Fibroblast of skin of left biceps (primary cell): ENCODE data around the gene SNRNP25.

Experiments used
- DNase-seq, 2 experiments: peaks; one replicate each; pipeline ENCODE4 v3.0.0-alpha.2; 2013; ENCODE audit warnings: low read depth in 2 of 2

Gene SNRNP25

DNA sequence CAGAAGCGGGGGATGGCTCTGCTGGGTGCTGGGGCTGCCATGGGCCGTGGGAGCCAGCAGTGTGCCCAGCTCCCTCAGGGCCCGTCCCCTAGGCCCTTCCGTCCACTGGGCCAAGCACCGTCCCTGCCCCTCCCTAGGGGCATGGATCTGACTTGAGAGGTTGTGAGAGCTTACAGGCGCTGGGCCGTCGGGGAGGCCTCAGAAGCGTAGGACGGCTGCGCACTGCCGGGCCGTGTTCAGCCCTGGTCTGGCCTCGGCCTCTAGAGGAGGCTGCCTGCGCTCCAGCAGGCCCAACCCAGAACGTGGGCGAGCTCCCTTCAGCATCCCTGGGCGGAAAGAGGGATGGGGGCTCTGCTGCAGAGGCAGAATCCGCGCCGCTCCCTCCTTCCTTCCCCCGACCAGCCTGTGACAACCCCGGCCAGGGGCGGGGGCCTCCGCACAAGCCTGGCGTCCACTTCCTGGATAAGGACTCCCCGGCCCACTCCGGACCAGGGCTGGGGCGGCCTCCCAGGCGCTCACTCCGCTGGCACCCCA is 23.7 kb downstream of the SNRNP25 start:
- DNase-seq: no peak

DNA sequence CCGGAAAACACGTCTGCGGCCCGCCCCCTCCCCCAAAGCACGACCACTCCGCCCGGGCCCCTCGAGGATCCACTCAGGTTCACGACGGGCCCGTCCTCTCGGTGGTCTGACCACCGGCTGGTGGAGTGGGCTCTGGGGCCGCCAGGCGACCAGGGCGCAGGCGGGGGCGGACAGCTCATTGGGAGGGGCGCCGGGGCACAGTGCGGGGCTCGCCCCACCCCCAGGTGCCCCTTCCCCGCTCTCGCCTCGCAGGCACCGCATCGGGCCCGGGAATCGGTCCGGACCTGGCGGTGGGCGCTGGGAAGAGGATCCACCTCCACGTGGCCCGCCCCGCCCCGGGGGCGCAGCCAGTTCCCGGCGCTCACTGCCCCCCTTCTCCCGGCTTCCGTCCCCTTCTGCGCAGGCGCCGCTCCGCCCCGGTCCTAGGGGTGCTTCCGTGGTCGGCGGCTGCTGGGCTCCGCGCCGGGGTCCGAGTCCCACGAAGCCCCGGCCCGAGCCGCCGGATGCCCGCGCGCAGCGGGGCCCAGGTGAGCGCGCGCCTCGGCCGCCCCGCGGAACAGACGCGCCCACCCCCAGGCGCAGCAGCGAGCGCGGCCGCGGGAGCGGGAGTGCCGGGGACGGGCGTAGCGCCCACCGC is 24.3 kb downstream of the SNRNP25 start, which contains the start of gene MPG:
Gene MPG, plus strand, starts transcription at position 419 of the 637 bp plus-strand sequence. Its CDS starts 85 bp downstream, at position 504.
- DNase-seq: peak; percentile 42 to 48

DNA sequence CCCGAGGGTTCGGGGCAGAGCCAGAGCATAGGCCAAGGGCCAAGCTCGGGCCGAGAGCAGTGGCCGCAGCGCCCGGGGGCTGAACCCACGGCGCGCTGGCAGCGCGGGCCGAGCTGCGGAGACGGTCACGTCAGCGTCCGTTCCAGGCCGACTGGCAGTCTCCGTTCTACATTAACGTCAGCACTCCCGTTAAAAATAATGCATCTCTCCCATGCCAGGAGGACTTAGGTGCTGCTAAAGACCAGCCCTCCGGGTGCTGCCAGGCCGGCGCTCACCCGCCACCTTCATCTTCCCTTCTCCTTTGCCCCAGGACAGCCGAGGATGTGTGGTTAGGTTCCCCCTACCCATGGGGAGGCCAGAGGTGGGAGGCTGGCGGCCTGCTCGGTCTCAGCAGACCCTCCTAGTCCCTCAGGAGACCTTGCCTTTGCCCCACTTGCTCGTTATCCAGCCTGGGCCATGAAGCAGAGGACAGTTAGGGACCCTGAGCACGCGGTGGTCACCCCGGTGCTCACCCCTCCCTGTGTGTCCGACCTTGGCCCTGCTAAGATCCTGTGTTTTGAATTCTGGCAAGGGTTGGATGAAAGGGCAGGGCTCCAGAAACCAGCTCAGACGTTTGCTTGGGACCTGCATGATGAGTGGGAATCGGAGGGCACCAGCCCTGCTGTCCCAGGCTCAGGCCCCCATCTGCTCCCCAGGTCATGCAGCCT is 25.0 kb downstream of the SNRNP25 start:
- DNase-seq: no peak

DNA sequence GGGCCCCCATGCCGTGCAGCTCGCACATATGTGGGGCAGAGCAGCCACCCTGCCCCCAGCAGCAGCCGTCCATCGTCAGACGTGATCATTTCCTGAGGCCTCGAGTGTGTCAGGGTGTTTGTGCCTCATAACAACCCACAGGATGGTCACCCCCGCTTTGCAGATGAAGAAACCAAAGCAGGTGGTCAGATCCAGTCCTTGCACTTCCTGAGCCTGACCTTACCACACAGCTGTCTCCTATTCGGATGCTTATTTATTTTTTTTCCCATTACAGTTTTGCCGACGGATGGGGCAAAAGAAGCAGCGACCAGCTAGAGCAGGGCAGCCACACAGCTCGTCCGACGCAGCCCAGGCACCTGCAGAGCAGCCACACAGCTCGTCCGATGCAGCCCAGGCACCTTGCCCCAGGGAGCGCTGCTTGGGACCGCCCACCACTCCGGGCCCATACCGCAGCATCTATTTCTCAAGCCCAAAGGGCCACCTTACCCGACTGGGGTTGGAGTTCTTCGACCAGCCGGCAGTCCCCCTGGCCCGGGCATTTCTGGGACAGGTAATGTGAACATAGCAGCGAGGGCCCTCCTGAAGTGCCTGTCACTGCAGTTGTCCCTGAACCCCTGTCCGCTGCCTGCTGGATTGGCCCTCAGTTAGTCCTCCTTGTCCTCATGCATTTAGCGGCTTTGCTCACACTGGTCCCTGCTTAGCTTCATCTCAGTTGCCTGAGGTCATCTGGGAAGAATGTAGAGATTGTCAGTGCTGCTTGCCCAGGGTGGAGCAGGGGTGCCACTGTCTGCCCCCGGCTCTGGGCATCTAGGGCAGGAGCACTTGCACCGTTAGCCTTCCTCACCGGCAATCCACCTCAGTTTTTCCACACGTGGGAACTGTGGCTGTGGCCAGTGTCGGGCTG is 25.8 kb downstream of the SNRNP25 start:
- DNase-seq: no peak

DNA sequence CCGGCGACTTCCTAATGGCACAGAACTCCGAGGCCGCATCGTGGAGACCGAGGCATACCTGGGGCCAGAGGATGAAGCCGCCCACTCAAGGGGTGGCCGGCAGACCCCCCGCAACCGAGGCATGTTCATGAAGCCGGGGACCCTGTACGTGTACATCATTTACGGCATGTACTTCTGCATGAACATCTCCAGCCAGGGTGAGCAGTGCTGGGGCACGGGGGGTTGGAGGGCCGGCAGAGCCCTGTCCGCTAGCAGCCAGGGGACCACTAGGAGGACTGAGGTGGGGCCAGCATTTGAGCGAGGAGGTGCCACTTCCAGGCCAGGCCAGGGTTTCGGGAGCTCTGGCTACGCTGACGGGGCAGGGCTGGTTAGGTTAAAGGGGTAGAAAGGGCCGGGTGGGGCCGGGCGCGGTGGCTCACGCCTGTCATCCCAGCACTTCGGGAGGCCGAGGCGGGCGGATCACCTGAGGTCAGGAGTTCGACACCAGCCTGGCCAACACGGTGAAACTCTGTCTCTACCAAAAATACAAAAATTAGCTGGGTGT is 29.5 kb downstream of the SNRNP25 start:
- no peak for DNase-seq

DNA sequence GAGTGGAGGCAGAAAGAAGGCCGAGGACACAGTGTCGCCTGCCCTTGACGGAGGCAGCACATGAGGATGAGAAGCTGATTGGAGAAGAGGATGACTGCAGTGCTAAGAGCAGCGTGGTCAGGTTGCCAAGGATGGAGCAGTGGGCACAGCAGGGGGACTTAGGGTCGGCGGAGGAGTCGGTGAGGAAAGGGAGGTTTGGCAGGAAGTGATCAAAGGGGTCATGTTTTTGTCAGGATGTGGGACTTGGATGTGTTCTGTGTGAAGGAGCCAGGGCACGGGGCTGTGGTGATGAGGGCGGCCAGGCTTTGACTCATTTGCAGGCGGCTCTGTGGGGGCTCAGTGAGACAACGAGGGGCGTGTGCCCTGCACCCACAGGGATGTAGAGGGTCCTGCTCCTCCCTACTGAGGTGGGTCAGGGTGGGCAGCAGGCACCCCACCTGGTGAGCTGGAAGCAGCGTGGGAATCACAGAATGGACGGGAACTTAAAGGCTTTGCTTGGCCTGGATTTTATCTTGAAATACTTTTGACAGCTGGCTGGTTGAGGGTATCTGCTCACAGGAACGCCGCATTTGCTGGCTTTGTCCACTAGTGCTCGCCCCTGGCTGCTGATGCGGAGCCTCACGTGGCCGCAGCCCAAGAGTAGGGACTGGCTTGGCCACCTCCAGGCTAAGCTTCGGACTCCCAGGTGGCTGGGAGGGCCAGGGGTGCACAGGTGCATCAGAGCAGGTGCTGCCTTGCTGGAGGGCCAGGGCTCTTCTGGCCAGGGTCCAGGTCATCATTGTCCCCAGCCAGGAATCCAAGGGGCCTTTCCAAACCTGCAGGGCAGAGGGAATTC is 30.4 kb downstream of the SNRNP25 start:
- no peak for DNase-seq

DNA sequence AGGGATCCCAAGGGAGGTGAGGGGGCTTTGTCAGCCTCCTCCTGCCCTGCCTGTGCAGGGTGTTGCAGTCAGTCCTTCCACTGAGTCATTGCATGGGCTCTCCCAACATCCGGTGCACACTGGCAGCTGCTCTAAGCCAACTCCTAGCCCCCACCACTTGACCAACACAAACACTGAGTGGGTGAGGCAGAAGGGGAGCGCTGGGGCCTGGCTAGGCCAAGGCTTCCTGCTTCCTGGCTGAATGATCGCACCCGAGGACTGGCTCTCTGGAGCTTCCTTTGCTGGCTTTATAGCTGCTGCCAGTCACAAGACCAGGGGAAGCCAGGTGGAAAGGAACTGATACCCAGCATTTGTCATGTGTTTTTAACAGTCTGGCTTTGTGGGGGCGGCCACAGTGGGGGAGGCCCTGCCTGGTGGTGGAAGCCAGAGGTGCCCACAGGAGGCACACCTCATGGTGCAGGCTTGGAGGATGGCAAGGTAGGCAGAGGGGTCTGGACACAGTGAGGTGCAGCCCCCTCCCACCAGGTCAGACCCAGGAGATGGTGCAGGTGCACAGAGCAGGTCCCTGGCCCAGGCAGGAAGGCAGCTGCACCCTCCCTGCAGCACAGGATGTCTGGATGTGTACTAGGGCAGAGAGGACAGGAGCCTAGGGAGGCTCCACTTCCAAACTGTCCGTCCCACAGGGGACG is 31.2 kb downstream of the SNRNP25 start:
- no peak for DNase-seq

DNA sequence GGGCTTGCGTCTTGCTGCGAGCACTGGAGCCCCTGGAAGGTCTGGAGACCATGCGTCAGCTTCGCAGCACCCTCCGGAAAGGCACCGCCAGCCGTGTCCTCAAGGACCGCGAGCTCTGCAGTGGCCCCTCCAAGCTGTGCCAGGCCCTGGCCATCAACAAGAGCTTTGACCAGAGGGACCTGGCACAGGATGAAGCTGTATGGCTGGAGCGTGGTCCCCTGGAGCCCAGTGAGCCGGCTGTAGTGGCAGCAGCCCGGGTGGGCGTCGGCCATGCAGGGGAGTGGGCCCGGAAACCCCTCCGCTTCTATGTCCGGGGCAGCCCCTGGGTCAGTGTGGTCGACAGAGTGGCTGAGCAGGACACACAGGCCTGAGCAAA is 31.8 kb downstream of the SNRNP25 start:
- no peak for DNase-seq

DNA sequence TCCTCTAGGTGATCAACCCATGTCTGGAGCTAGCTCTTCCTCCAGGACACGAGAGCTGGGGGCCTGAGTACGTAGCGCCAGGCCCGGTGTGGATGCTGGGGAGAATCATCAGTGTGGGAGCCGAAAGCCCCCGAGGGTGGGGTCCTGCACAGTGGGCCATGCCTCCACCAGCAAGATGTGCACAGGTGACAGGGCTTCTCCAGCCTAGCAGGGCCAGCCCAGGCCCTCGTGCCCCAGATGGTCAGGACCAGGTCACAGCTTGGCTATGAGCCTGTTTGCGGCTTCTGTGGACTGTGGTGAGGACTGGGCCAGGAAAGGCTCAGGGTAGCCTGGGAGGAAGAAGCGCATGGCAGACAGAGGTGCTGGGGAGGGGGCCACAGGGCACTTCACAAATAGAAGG is 32.2 kb downstream of the SNRNP25 start:
- DNase-seq: no peak

DNA sequence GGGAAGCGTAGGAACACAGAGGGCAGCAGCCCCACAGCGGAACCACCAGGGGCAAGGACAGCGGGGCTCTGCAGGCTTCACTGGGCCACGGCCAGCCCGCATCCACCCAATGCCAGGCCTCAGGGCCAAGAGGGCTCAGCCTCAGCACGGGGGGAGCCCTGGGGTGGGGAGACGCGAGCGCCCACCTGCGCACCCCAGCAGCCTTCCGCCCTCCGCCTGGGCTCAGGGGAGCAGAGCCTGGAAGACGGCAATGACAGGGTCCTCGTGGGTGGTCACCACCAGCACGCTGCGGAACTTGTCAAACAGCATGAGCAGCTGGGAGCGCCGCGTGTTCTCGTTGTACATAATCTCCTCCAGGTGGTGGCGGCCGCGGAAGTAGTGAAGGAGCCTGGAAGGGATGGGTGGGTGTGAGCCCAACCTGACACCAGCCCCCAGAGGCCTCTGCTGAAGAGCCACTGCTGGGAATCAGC is 32.9 kb downstream of the SNRNP25 start:
- no peak for DNase-seq

DNA sequence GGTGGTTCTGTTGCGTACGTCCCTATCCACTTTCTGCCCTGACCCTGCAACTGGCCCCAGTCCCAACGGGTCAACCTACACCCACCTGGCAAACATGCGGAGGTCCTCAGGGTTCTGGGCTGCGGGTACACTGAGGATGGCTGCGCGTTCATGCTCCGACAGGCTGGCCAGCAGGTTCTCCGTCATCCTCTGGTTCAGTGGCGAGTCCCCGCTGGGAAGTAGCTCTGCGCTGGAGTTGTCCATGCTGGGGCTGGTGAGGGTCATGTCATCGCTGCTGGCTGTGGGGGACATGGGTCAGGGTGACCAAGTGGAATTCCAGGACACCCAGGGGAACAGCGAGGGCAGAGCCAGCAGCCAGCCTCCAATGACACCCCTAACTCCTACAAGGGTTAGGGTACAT is 35.0 kb downstream of the SNRNP25 start:
- no peak for DNase-seq

DNA sequence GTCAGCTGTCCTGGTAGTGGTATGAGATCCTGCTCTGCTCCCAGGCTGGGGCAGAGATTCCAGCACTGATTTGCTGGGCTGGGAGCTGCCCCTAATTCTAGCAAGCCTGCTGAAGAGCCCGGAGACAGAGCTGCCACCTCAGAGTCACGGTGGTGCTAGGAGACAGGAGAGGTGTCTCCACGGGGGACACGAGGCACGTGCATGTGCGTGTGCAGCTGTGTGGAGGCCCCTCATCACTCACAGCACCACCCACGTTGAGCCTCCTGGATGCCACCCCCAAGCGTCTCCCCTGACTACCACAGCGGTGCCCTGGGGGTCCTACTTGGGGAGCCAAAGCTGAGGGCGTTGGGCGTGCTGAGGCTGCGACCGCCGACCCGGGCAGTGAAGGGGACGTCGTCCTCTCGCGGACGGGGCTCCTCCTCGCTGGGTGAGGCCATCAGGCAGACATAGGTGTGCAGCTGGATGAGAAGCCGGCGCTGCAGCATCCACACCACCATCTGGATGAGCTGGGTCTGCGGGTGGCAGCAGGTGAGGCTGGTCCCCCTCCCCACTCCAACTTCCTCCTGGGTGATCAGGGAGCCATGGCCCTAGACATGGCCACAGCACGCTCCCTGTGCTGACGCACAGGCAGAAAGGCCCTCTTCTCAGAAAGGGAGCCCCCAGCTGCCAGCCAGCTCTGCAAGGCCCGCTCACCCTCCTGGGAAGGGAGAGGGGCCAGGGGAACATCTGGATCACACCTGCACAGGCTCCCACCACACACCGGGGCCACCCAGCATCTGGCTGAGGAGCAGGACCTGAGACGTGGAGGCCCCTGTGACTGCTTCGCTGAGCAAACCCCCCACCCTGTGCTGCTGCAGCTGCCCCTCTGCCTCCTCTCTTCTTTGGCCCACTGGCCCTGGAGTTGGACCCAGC is 36.0 kb downstream of the SNRNP25 start:
- no peak for DNase-seq

DNA sequence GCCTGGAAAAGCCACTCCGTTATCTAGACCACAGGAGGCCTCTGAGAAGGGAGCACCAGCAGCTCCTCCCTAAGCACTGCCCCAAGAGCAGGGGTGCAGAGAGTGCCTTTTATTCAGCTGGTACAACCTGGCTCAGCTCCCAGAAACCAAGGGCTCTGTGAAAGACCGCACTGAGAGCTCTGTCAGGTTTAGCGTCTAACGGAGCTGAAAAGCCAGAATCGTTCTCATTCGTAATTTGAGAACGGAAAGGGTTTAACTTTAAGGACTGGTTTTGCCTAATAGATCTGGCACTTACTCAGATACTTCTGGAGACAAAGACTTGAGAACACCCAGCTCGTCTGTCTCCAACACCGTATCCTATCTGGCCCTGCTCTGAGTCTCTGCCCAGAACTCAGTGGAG is 37.9 kb downstream of the SNRNP25 start:
- no peak for DNase-seq

DNA sequence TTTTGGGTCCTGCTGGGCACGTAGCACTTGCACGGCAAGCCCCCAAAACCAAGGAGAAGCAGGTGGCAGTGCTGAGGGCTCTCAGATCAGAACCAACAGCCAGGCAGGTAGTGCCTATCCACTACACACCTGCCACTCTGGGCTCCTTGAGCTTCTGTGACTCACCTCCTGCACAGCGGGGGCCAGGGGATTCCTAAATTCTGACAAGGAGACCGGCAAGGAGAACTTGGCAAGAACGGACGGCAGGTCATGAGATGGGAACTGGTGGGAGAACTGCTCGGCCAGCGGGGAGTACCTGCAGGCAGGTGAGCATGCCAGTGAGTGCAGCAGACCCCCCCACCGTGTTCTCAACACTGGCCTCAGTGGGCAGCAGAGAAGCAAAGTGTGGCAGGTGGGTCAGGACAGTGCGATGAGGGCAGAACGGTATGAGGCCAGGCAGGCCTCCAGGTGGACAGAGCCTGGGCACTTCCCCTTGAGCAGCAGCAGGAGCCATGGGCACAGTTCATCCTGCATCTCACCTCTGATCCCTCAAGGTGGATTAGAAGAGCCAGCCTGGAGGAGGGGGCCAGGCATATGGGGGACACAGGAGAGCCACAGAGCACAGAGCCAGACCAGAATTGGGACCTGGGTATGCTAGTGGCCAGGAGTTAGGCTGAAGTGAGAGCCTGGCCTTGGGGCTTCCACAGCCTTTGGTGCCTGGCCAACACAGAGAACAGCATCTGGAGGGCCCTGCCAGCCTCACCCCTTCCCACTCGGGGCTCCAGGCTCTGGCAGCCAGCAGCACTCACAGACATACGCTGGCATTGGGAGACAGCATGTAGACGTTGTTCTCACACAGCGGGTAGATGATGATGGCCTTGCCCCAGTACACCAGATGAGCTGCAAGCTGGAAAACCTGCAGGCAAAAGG is 39.1 kb downstream of the SNRNP25 start:
- no peak for DNase-seq

DNA sequence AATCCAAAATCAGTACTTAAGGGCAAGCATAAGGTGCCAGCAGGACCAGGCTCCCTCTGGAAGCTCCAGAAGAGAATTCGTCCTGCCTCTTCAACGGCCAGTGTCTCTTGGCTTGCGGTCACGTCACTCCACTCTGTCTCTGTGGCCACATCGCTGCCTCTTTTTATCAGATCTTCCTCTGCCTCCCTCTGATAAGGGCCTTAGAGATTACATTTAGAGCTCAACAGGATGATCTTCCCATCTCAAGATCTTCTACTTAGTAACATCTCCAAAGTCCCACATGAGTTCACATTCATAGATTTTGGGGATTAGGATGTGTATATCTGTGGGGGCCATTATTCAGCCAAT is 41.3 kb downstream of the SNRNP25 start:
- no peak for DNase-seq

DNA sequence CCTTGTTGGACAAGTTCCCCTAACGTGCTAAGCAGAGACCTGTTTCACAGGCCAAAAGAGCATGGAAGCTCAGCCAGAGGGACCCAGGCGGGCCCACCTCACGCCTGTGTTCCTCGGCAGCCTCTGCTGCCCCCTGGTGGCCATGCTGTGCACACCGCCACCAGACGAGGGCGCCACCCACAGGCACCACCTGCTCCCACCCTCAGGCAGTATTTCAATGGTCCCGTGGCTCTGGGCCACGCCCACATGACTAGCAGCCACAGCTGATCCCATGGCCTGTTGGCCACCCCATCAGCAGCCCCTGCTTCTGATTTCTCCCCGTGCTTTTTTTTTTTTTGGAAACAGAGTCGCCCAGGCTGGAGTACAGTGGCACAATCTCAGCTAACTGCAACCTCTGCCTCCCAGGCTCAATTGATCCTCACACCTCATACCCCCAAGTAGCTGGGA is 43.3 kb downstream of the SNRNP25 start:
- peak in 1 of 2 experiments; percentile 33 for DNase-seq

DNA sequence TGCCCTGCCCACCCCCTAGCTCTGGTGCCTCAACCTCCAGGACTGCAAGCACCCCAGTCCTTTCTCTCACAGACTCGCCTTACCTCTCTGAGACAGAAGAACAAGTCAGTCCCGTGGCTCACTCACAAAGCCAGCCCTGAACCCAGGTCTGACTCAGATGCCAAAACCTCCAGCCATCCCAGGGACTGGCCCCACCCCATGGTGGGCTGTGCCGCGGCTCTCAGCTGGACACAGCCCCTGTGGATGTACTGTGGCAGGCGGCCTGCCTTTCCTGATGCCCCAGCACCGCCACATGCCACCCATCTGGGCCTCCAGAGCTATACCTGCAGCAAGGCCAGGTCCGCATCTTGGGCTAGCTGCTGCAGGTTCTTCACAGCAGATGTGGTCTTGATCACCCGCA is 44.2 kb downstream of the SNRNP25 start:
- DNase-seq: no peak

DNA sequence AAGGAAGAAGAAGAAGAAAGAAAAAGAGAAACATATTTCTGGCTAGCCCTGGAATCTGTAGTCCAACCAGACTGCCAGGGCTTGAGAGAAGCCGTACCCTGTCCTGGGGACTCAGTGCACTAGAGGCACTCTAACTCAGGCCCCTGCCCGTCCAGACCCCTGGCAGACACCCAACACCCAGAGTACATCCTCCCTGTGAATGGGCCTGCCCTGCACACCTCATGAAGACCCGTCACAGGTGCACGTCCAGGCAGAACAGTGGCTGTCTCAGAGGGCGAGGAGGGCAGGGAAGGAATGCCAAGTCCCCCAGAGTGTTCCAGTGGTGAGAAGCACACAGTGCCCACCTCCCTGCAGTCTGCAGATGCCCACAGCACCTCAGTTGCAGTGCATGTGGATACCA is 47.4 kb downstream of the SNRNP25 start:
- DNase-seq: no peak
